Nephron progenitor cell (in vitro differentiated cells): ENCODE data around the gene DCLK1.
A peak's percentile ranks its signal among the peaks of the same experiment; 100 is the strongest.

Experiments
- DNase-seq: peaks from one replicate; pipeline ENCODE4 v3.0.0; 2021
- H3K27ac Mint-ChIP-seq: 2 replicates; pipeline ENCODE4 v1.8.0; 2021; ENCODE audit warnings: mild to moderate bottlenecking, moderate library complexity, mixed read lengths
- H3K27me3 Mint-ChIP-seq: 2 replicates; pipeline ENCODE4 v1.8.0; 2021; ENCODE audit warnings: mild to moderate bottlenecking, low read depth, mixed read lengths; ENCODE audit not compliant: poor library complexity
- H3K36me3 Mint-ChIP-seq: 2 replicates; pipeline ENCODE4 v1.8.0; 2021; ENCODE audit warnings: low read depth, mixed read lengths
- H3K4me1 Mint-ChIP-seq: 2 replicates; pipeline ENCODE4 v1.8.0; 2021; ENCODE audit warnings: mixed read lengths
- H3K4me3 Mint-ChIP-seq: 2 replicates; pipeline ENCODE4 v1.8.0; 2021; ENCODE audit warnings: mild to moderate bottlenecking, moderate library complexity, mixed read lengths
- H3K9me3 Mint-ChIP-seq: 2 replicates; pipeline ENCODE4 v1.8.0; 2021; ENCODE audit warnings: mild to moderate bottlenecking, moderate library complexity, mixed read lengths
- TF ChIP-seq, protein P1 (sequence below): fragments of 200-600 bp; sonication (generic); IDR thresholded peaks from 2 replicates; pipeline ENCODE4 v1.5.0; 2021; ENCODE audit warnings: antibody characterized with exemption

The DCLK1 gene

GRCh38 chr13:35810321-35810720 lies 320.9 kb downstream of the DCLK1 start:
- H3K4me3 Mint-ChIP-seq = no peak overlapping the region
- DNase-seq = no peak
- TF ChIP-seq, protein P1, sequence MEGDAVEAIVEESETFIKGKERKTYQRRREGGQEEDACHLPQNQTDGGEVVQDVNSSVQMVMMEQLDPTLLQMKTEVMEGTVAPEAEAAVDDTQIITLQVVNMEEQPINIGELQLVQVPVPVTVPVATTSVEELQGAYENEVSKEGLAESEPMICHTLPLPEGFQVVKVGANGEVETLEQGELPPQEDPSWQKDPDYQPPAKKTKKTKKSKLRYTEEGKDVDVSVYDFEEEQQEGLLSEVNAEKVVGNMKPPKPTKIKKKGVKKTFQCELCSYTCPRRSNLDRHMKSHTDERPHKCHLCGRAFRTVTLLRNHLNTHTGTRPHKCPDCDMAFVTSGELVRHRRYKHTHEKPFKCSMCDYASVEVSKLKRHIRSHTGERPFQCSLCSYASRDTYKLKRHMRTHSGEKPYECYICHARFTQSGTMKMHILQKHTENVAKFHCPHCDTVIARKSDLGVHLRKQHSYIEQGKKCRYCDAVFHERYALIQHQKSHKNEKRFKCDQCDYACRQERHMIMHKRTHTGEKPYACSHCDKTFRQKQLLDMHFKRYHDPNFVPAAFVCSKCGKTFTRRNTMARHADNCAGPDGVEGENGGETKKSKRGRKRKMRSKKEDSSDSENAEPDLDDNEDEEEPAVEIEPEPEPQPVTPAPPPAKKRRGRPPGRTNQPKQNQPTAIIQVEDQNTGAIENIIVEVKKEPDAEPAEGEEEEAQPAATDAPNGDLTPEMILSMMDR = no peak
- H3K27me3 Mint-ChIP-seq = peaks cover 4% of the 10 kb centered on the region
- no peaks in the 10 kb centered on the region for H3K36me3 Mint-ChIP-seq
- no peaks in the 10 kb centered on the region for H3K9me3 Mint-ChIP-seq
- no peaks in the 10 kb centered on the region for H3K4me1 Mint-ChIP-seq
- no peak overlapping the region for H3K27ac Mint-ChIP-seq

GRCh38 chr13:35808846-35809245 lies 322.3 kb downstream of the DCLK1 start:
- TF ChIP-seq, protein P1 = no peak
- Mint-ChIP-seq H3K4me3 (no peak overlapping the region), H3K9me3 (no peaks in the 10 kb centered on the region), H3K27ac (no peak overlapping the region), H3K4me1 (no peaks in the 10 kb centered on the region), H3K27me3 (peaks cover 4% of the 10 kb centered on the region), H3K36me3 (no peaks in the 10 kb centered on the region)
- DNase-seq = no peak

DNA sequence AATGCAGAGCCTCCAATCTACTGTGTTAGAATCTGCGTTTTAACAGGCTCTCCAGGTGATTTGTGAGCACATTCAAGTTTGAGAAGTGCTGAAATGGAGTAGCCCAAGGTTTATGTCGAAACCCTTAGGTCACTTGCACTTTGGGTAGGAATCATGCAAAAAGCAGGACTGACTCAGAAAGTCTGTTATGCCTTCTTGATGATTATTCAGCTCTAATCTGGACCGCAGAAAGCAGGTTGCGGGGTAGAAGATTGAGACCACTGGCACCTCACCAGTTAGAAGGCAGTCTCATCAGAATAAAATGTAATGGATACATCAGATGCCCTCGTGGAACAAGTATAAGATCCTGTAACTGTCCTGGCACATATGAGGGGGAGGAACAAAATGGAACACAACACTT lies 326.3 kb downstream of the DCLK1 start:
- Mint-ChIP-seq H3K4me1 (no peaks in the 10 kb centered on the region), H3K36me3 (no peaks in the 10 kb centered on the region), H3K27me3 (peaks cover 7% of the 10 kb centered on the region), H3K4me3 (no peak overlapping the region), H3K27ac (no peak overlapping the region), H3K9me3 (no peaks in the 10 kb centered on the region)
- TF ChIP-seq, protein P1 = no peak
- no peak for DNase-seq

GRCh38 chr13:35797991-35798390 lies 333.2 kb downstream of the DCLK1 start:
- DNase-seq = no peak
- no peak overlapping the region for H3K27ac Mint-ChIP-seq
- peaks cover 28% of the 10 kb centered on the region for H3K4me1 Mint-ChIP-seq
- H3K4me3 Mint-ChIP-seq = no peak overlapping the region
- TF ChIP-seq, protein P1 = no peak
- H3K36me3 Mint-ChIP-seq = no peaks in the 10 kb centered on the region
- peaks cover 6% of the 10 kb centered on the region for H3K27me3 Mint-ChIP-seq
- no peaks in the 10 kb centered on the region for H3K9me3 Mint-ChIP-seq

- Mint-ChIP-seq H3K9me3 (no peaks in the 10 kb centered on the region), H3K27me3 (peaks cover 2% of the 10 kb centered on the region), H3K36me3 (no peaks in the 10 kb centered on the region), H3K4me1 (peaks cover 28% of the 10 kb centered on the region), H3K27ac (peak overlapping the region; percentile 52), H3K4me3 (no peak overlapping the region)
- TF ChIP-seq, protein P1 = no peak
- no peak for DNase-seq
Observed at GRCh38 chr13:35797244-35797643, 333.9 kb downstream of the DCLK1 start.

- H3K4me3 Mint-ChIP-seq = no peak overlapping the region
- peaks cover 28% of the 10 kb centered on the region for H3K4me1 Mint-ChIP-seq
- no peak overlapping the region for H3K27ac Mint-ChIP-seq
- no peak for DNase-seq
- H3K27me3 Mint-ChIP-seq = peaks cover 2% of the 10 kb centered on the region
- no peaks in the 10 kb centered on the region for H3K36me3 Mint-ChIP-seq
- TF ChIP-seq, protein P1 = no peak
- H3K9me3 Mint-ChIP-seq = no peaks in the 10 kb centered on the region
Observed at GRCh38 chr13:35796623-35797022, 334.6 kb downstream of the DCLK1 start.
